Neural cell (in vitro differentiated cells): ENCODE measurements around the gene CTNNA2. TPM values are rescaled to one million over a fixed set of nuclear protein-coding genes. Genes with fewer than 3 reads are reported as not detected.

Source experiments
- H2AFZ ChIP-seq: fragments of 200-600, 300-800 bp; sonication (generic), shearing (Covaris generic); 2 replicates; pipeline ENCODE4 v1.6.0; 2014; ENCODE audit warnings: low read depth, mild to moderate bottlenecking, antibody characterized with exemption, low read length, moderate library complexity
- H3F3A ChIP-seq: fragments of 200-600 bp; shearing (Covaris generic); 2 replicates; pipeline ENCODE4 v1.6.1; 2016; ENCODE audit warnings: mild to moderate bottlenecking, moderate library complexity, mixed read lengths, antibody characterized with exemption, low read length; ENCODE audit not compliant: insufficient read depth, poor library complexity, severe bottlenecking
- H3K27ac ChIP-seq: fragments of 200-600, 300-800 bp; sonication (generic), shearing (Covaris generic); 2 replicates; pipeline ENCODE4 v1.5.1; 2014; ENCODE audit warnings: mild to moderate bottlenecking, low read length, moderate library complexity
- H3K27me3 ChIP-seq: fragments of 300-800, 200-600 bp; sonication (generic), shearing (Covaris generic); 2 replicates; pipeline ENCODE4 v1.6.0; 2014; ENCODE audit warnings: mild to moderate bottlenecking, low read depth, low read length, moderate library complexity; ENCODE audit not compliant: insufficient read depth
- H3K36me3 ChIP-seq: fragments of 300-800, 200-600 bp; sonication (generic), shearing (Covaris generic); 2 replicates; pipeline ENCODE4 v1.5.1; 2014; ENCODE audit warnings: mild to moderate bottlenecking, antibody characterized with exemption, low read length, moderate library complexity; ENCODE audit not compliant: insufficient read depth
- H3K4me2 ChIP-seq: fragments of 300-800, 200-600 bp; sonication (generic), shearing (Covaris generic); 2 replicates; pipeline ENCODE4 v1.6.0; 2014; ENCODE audit warnings: mild to moderate bottlenecking, low read length
- H3K4me3 ChIP-seq: fragments of 300-800, 200-600 bp; sonication (generic), shearing (Covaris generic); 2 replicates; pipeline ENCODE4 v1.5.1; 2014; ENCODE audit warnings: mild to moderate bottlenecking, low read length, moderate library complexity
- H3K79me2 ChIP-seq: fragments of 200-600 bp; shearing (Covaris generic); replicated peaks from 2 replicates; pipeline ENCODE4 v1.6.0; 2014; ENCODE audit warnings: mild to moderate bottlenecking, low read length, moderate library complexity; ENCODE audit not compliant: insufficient read depth
- H3K9ac ChIP-seq: fragments of 300-800, 200-600 bp; sonication (generic), shearing (Covaris generic); 2 replicates; pipeline ENCODE4 v1.6.1; 2016; ENCODE audit warnings: mild to moderate bottlenecking, low read length, mixed read lengths
- H3K9me2 ChIP-seq: fragments of 200-600 bp; shearing (Covaris generic); 2 replicates; pipeline ENCODE4 v1.6.1; 2016; ENCODE audit warnings: mild to moderate bottlenecking, low read length, mixed read lengths; ENCODE audit not compliant: insufficient read depth
- H3K9me3 ChIP-seq: fragments of 200-600, 300-800 bp; sonication (generic), shearing (Covaris generic); 2 replicates; pipeline ENCODE4 v1.6.1; 2016; ENCODE audit warnings: mild to moderate bottlenecking, mixed run types, low read length, moderate library complexity, mixed read lengths
- H4K20me1 ChIP-seq: fragments of 200-600 bp; shearing (Covaris generic); 2 replicates; pipeline ENCODE4 v1.6.1; 2016; ENCODE audit warnings: mild to moderate bottlenecking, mixed run types; ENCODE audit not compliant: insufficient read depth
- CTCF ChIP-seq: fragments of 450-650 bp; IDR thresholded peaks from 2 replicates; pipeline ENCODE4 v1.5.1; 2014; ENCODE audit warnings: antibody characterized with exemption, mild to moderate bottlenecking, moderate library complexity; ENCODE audit not compliant: poor library complexity, severe bottlenecking
- EP300 ChIP-seq: fragments of 450-650 bp; conservative IDR thresholded peaks from 2 replicates; pipeline ENCODE4 v1.6.1; 2014; ENCODE audit warnings: antibody characterized with exemption, mild to moderate bottlenecking, moderate library complexity; ENCODE audit not compliant: poor library complexity, severe bottlenecking
- EZH2 ChIP-seq: fragments of 200-600, 300-800 bp; shearing (Covaris generic), sonication (generic); IDR thresholded peaks from 2 replicates; pipeline ENCODE4 v1.6.1; 2014; ENCODE audit warnings: antibody characterized with exemption, low read length, borderline replicate concordance, mild to moderate bottlenecking; ENCODE audit not compliant: insufficient read depth, poor library complexity, severe bottlenecking
- MXI1 ChIP-seq: fragments of 450-650 bp; conservative IDR thresholded peaks from 2 replicates; pipeline ENCODE4 v1.6.1; 2014; ENCODE audit warnings: antibody characterized with exemption, mild to moderate bottlenecking; ENCODE audit not compliant: poor library complexity, severe bottlenecking
- POLR2AphosphoS5 ChIP-seq: IDR thresholded peaks from 2 replicates; pipeline ENCODE4 v1.6.1; 2012
- RAD21 ChIP-seq: fragments of 450-650 bp; conservative IDR thresholded peaks from 2 replicates; pipeline ENCODE4 v1.6.1; 2014; ENCODE audit warnings: antibody characterized with exemption, mild to moderate bottlenecking, moderate library complexity
- REST ChIP-seq: IDR thresholded peaks from 2 replicates; pipeline ENCODE4 v1.6.1; 2012; ENCODE audit warnings: borderline replicate concordance
- SMC3 ChIP-seq: fragments of 450-650 bp; conservative IDR thresholded peaks from 2 replicates; pipeline ENCODE4 v1.6.1; 2014; ENCODE audit warnings: antibody characterized with exemption, mild to moderate bottlenecking, moderate library complexity; ENCODE audit not compliant: poor library complexity
- TAF1 ChIP-seq: IDR thresholded peaks from 2 replicates; pipeline ENCODE4 v1.6.1; 2012; ENCODE audit warnings: low read depth
- polyA plus RNA-seq: library from polyadenylated mRNA; depleted of rRNA; stranded (reverse); fragments of >200 nt; gene quantifications from 2 replicates; pipeline ENCODE4 v1.2.3, GENCODE V29; 2014

Gene CTNNA2
- polyA plus RNA-seq, 1 donor from 2014 or later: 194 TPM

GRCh38 chr2:79721966-79722365, 209.1 kb downstream of the CTNNA2 start:
- H3F3A ChIP-seq: no peaks in the 10 kb centered on the region
- no peak overlapping the region for H3K27ac ChIP-seq
- no peak overlapping the region for H2AFZ ChIP-seq
- no peaks in the 10 kb centered on the region for H3K9me2 ChIP-seq
- no peaks in the 10 kb centered on the region for H3K79me2 ChIP-seq
- no peaks in the 10 kb centered on the region for H4K20me1 ChIP-seq
- H3K36me3 ChIP-seq: no peaks in the 10 kb centered on the region
- no peak overlapping the region for H3K9ac ChIP-seq
- no peaks in the 10 kb centered on the region for H3K27me3 ChIP-seq
- TF ChIP-seq RAD21 (no peak), CTCF (no peak), POLR2AphosphoS5 (no peak), MXI1 (no peak), REST (no peak), SMC3 (no peak), EP300 (no peak), EZH2 (no peak), TAF1 (no peak)
- H3K4me3 ChIP-seq: no peak overlapping the region
- no peaks in the 10 kb centered on the region for H3K9me3 ChIP-seq
- H3K4me2 ChIP-seq: no peak overlapping the region

GRCh38 chr2:79723830-79724229, 211.0 kb downstream of the CTNNA2 start:
- Histone ChIP-seq H3K9me2 (no peaks in the 10 kb centered on the region), H3K79me2 (no peaks in the 10 kb centered on the region), H4K20me1 (no peaks in the 10 kb centered on the region), H3K27me3 (no peaks in the 10 kb centered on the region), H3K9ac (no peak overlapping the region), H3K36me3 (no peaks in the 10 kb centered on the region), H3K27ac (no peak overlapping the region), H3K4me3 (no peak overlapping the region), H3K9me3 (no peaks in the 10 kb centered on the region), H3F3A (no peaks in the 10 kb centered on the region), H3K4me2 (no peak overlapping the region), H2AFZ (no peak overlapping the region)
- TF ChIP-seq CTCF (no peak), TAF1 (no peak), RAD21 (no peak), MXI1 (no peak), POLR2AphosphoS5 (no peak), SMC3 (no peak), EZH2 (no peak), EP300 (no peak), REST (no peak)
